HEK293T (cell line): ENCODE results near the gene SLC22A13.

ENCODE experiments used
- CTBP1 ChIP-seq: fragments of 450-650 bp; IDR thresholded peaks from 2 replicates; pipeline ENCODE4 v1.6.1; 2016; ENCODE audit warnings: borderline replicate concordance
- ELF4 ChIP-seq: fragments of 450-650 bp; IDR thresholded peaks from 2 replicates; pipeline ENCODE4 v1.6.1; 2017; ENCODE audit warnings: antibody characterized with exemption
- FOXA1 ChIP-seq: fragments of 450-650 bp; IDR thresholded peaks from 2 replicates; pipeline ENCODE4 v1.6.1; 2016; ENCODE audit warnings: mild to moderate bottlenecking
- FOXM1 ChIP-seq: fragments of 450-650 bp; IDR thresholded peaks from 2 replicates; pipeline ENCODE4 v1.6.1; 2017; ENCODE audit warnings: mild to moderate bottlenecking, borderline replicate concordance
- HDGF ChIP-seq: fragments of 450-650 bp; IDR thresholded peaks from 2 replicates; pipeline ENCODE4 v1.6.1; 2017; ENCODE audit warnings: antibody characterized with exemption, borderline replicate concordance
- L3MBTL2 ChIP-seq: fragments of 450-650 bp; conservative IDR thresholded peaks from 2 replicates; pipeline ENCODE4 v1.6.1; 2016; ENCODE audit warnings: mild to moderate bottlenecking
- NFRKB ChIP-seq: fragments of 450-650 bp; IDR thresholded peaks from 2 replicates; pipeline ENCODE4 v1.6.1; 2016; ENCODE audit warnings: mild to moderate bottlenecking, moderate library complexity
- SP1 ChIP-seq: fragments of 450-650 bp; IDR thresholded peaks from 2 replicates; pipeline ENCODE4 v1.6.1; 2017
- SUZ12 ChIP-seq: fragments of 450-650 bp; IDR thresholded peaks from 2 replicates; pipeline ENCODE4 v1.6.1; 2016; ENCODE audit warnings: mild to moderate bottlenecking
- TARDBP ChIP-seq: fragments of 450-650 bp; IDR thresholded peaks from 2 replicates; pipeline ENCODE4 v1.6.1; 2016
- ZNF384 ChIP-seq: fragments of 450-650 bp; IDR thresholded peaks from 2 replicates; pipeline ENCODE4 v1.6.1; 2016

- no peak for TF ChIP-seq FOXA1
- no peak for TF ChIP-seq CTBP1
- no peak for TF ChIP-seq FOXM1
- TF ChIP-seq SP1: no peak
- no peak for TF ChIP-seq ZNF384
- no peak for TF ChIP-seq ELF4
- TF ChIP-seq TARDBP: no peak
- no peak for TF ChIP-seq L3MBTL2
- TF ChIP-seq NFRKB: no peak
- TF ChIP-seq SUZ12: no peak
- no peak for TF ChIP-seq HDGF
Measured at GRCh38 chr3:38245930-38246329, 19.7 kb upstream of the SLC22A13 start.
